Dermis microvascular lymphatic vessel endothelial cell (primary cell): Measurements from ENCODE around the gene SARDH. TPM values are rescaled to one million over a fixed set of nuclear protein-coding genes. Genes with fewer than 3 reads are reported as not detected.

Experiments used
- DNase-seq, 2 donors: peaks; one replicate each; pipeline versions ENCODE4 v3.0.0 to v3.0.0-alpha.2; 2010; ENCODE audit warnings: low read depth in 2 of 2
- total RNA-seq: library from RNA; depleted of rRNA; stranded (reverse); fragments of >200 nt; gene quantifications from 2 replicates; pipeline ENCODE4 v1.2.1, GENCODE V29; 2014

SARDH gene
- total RNA-seq, 1 donor from 2014 or later, result under 0.01 TPM

DNA sequence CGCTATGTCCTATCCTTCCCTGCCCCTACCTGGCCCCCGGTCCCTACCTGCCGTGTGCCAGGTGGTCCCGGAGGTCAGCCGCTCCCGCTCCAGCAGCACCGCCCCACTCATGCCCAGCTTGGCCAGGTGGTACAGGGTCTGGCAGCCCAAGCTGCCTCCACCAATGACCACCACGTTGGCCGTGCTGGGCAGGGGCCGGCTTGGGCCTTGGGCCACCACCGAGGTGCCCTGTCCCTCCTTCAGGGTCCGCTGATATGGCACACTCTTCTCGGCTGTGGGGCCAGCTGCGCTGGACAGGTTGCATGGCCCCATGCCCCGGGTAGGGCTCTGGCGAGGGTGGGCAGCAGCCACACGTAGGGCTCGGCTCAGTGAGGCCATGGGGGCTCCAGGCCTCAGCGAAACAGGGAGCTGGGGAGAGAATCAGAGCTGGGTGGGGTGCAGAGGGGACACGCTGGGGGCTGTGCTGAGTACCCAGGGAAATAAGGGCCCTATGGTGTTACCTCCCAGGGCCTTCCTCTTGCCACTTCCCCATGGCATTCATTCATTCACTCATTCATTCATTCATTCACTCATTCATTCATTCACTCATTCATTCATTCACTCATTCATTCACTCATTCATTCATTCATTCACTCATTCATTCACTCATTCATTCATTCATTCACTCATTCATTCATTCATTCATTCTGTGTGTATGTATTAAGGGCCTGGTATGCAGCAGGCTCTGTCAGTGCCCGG lies 4.2 kb downstream of the SARDH start:
- no peak for DNase-seq

DNA sequence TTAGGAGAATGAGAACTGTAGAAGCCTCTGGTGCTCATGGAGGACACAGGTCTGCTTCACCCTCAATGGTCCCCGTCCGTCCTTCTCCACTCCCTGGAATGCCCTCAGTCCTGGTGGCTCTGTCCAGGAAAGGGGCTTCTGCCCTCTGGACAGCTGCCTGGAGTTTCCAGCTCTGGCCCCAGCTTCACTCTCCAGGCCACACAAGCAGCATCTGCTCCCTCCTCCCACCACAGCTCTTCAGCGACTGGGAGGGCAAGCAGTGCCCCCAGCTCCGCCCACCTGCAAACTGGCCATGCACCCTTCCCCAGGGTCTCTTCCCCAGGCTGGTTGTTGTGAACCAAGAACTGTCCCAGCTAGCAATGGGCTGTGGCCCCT lies 4.7 kb downstream of the SARDH start:
- no peak for DNase-seq

DNA sequence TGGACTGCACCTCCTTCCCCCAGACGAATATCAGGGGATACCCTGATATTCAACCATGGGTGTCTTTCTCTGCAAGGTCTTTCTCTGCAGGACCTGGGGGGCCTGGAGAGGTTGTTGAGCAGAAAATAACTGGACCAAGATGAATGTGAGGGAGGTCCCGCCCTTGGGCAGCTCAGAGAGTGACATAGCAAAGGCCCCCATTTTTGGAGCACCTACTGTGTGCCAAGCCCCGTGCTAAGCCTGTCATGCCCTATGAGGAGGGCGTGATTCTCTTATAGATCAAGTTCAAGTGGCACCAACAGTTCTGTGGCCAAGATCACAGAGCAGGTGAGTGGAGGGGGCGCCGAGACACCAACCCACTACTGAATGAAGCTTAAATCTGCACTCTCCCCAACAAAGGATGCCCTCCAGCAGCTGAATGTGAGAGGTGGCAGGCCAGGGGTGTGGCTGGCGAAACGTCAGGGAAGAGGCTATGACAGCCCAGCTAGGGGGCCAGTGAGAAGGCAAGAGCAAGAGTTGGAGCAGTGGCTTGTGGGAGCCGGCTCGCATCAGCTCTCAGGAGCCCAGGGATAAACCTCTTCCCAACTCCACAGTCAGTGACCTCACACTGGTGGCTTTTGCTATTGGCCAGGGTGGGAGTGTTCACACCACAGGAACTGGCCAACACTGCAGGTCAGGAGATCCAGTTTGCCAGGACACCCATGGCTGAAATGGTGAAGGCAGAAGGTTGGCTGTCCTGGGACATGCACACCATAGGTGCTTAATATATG lies 5.3 kb downstream of the SARDH start:
- DNase-seq, result no peak

DNA sequence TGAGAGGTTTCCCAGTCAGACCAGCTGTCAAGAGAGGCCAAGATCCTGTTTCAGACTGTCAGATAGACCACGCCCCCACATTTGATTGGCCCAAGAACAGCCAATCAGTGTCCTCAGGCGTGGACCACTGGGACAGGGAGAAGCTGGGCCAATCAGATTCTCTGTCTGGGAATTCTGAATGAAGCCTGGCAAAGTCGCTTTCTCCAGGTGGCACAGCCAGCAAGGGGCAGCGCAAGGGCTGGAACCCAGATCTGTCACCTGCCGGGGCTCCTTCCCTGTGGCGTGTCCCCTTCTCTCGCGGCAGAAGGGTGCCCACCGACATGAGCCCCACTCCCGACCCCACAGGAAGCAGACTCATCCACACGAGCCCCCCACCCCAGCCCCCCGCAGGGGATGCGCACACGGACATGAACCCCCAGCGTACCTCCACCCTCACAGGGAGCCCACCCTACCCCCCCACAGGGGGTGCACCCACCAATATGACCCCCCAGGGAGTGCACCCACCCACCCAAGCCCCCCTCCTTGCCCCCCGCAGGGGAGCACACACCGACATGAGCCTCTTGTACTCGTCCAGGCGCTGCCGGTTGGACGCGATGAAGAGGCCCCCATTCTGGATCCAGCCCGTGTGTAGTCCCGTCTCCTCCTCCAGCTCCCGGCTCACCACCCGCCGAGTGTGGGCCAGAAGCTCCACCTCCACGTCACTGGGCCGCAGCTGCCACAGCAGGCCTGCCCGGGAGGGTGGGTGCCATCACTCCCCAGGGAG lies 6.1 kb downstream of the SARDH start:
- peak; percentile 20 to 57 for DNase-seq

DNA sequence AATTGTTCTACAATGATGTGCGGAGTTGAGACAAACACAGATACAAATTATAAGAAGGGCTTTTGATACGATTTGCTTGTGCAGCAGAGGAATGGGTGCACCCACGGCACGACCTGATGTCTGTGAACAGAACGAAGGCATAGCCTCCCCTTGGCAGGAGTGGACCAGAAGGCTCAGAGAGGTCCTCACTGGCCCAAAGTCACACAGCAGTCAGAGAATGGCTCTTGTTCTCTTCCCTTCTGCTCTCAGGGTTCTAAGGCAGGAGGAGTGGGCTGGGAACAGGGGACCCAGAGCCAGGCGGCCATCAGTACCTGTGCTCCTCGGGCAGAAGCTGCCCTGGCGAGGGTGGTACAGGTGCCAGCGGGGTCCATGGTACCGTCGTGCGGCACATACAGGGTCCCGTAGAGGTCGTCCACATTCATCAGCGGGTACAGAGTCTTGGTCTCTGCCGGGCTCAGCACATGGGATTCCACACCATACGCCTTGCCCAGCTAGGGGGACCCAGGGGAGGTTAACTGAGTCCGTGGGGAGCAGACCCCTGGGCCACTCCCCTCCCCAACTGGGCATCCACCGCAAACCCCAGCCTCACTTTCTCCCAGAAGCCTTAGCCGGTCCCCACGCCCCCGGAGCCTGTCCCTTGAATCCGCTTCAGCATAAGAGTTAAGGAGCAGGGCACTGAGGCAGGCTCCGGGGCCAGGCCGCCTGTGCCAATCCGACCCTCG lies 7.0 kb downstream of the SARDH start:
- DNase-seq, result no peak

DNA sequence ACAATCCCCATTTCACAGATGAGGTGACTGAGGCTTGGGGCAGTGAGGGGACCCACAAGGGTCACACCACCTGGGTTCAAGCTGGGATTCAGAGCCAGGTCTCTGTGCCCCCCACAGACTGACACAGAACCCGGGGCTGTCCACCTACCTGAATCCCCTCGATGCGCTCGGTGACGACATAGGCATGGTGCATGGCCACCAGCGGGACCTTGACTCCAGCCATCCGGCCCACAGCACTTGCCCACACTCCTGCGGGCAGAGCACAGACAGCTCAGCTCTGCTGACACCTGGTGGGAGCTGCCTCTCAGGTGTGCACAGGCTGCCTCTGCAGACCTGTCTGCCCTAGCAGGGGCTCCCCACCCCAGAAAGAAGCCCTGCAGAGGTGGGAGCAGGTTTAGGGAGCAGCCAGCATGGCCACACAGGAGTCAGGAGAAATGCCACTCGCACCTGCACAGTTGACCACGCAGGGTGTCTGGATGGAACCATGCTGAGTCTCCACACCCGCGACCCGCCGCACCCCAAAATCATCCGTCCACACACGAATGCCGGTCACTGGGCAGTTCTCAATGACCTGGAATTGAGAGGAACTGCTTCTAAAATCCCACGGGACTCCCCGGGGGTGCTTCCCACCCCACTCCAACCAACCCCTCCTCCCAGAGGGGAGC lies 8.4 kb downstream of the SARDH start:
- no peak for DNase-seq

DNA sequence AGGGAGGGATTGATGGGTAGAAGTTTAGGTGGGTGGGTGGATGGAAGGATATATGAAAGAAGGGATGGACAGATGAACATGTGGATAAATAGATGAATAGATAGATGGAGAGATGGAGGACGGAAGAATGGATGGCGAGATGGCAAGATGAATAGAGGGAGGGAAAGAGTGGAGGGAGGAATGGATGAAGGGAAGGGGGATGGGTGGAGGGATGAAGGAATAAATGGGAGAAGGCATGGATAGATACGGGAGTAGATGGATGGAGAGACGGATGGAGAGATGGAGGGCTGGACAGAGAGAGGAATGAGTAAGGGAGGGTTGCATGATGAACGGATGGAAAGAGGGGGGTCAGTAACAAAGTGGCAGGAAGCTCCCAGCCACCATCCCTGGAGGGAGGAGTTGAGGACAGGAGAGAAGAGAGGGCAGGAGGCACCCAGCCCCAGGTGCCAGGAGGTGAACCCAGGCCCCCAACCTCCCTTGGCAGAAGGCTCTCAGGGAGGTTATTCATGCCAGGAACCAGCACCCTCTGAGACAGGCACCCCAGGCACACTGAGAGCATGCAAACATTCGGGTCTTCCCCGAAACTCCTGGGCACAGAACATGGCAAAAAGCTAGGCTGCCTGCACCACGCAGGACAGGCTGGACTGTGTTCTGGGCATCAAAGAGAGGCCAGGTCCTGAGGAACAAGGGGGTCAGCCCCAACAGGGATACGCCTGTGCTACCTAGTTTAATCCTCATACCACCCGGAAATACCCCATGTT lies 9.1 kb downstream of the SARDH start:
- no peak for DNase-seq

DNA sequence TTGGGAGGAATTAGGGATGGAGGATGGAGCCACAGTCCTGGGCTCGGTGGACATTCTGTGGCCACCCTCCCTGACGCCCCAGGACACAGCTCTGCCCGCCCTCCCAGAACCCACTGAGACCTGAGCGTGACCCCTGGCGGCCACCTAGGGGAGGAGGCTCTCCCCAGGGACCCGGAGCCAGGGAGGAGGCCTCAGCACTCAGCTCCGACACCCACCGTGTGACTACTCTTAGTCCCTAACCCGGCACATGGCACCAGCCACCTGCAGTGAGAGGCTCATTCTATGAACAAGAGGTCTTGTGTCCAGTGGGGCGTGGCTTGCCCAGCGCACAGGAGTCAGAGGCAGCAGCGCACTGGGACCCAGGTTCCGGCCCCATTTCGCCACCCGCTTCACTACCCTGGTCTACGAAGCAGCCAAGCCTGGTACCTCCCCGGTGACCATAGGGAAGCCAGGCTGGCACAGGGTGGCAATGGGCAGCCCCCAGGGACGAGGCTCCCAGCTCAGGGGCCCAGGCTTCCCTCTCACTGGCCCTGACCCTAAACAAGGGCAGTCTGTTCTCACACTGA lies 10.2 kb downstream of the SARDH start:
- DNase-seq, result no peak

DNA sequence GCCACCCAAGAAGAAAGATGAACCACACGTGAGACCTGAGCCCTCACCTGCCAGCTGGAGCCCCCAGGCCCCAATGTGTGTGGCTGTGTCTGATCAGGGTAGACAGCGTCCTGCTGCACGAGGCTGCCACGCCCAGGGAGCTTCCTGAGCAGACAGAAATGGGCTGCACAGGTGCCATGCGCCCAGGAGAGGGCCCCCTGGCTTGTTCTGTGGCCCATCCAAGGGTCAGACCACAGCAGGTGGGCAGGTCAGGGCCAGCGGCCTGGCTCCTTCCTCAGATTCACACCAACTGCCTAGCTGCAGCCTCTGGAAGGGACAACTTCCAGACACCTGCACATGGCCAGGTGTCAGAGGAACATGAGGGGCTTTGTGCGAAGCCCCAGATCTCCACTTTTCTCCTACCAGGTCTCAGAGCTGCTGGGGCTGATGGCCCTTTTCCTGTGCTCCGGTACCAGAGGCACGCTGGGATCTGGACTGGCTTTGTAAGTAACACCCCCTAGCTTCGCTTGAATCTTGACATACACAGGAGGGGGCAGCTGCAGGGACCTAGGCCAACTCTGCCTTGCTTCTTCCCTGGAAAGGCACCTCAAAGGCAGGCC lies 10.8 kb downstream of the SARDH start:
- no peak for DNase-seq

DNA sequence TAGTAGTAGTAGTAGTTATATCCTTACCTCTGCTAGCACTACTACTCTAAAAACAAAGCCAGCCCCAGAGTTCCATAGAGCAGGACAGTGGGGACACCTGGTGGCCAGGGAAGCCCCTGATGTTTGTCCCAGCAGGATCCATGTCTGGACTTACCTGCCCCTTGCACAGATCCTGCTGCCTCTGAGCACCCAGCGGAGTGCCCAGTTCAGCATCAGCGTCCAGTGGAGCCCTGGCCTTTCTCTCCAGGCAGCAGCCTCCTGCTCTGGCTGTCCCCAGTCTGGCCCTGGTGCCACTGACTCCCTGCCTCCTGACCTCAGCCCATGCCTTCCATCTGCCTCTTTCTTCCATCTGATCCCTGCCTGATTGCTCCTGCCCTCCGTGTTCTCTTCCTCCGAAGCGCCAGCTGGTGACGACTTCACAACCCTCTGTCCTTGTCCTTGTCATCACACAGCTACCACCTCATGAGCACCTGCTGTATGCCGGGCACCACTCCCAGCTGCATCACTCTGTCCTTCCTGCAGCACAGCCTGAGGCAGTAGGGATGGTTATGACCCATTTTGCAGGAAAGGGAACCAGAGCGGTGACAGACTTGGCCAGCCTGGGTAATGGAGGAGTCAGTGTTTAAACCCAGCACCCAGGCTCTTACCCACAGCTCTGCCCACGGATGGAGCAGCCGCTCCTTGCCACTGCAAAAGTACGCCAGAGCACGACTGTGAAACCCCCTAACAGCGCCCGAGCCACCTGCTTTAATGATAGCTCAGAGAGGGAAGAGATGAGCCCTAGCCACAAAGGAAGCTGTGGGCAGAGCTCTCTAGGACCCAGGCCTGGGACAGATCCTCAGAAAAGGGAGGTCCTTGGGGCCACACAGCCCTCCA lies 11.5 kb downstream of the SARDH start:
- peak; percentile 41 to 56 for DNase-seq

DNA sequence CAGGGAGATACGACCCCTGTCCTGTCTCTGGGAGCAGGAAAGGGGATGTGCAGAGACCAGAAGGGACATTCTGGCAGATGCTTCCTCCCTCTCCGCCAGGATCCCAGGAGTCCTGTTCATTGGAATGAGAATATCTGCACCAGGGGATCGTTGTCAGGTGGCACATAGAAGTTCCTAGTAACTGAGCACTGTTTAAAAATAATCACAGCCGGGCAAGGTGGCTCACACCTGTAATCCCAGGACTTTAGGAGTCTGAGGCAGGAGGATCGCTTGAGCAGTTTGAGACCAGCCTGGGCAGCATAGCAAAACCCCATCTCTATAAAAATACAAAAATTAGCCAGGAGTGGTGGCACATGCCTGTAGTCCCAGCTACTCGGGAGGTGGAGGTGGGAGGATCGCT lies 12.3 kb downstream of the SARDH start:
- DNase-seq, result no peak

DNA sequence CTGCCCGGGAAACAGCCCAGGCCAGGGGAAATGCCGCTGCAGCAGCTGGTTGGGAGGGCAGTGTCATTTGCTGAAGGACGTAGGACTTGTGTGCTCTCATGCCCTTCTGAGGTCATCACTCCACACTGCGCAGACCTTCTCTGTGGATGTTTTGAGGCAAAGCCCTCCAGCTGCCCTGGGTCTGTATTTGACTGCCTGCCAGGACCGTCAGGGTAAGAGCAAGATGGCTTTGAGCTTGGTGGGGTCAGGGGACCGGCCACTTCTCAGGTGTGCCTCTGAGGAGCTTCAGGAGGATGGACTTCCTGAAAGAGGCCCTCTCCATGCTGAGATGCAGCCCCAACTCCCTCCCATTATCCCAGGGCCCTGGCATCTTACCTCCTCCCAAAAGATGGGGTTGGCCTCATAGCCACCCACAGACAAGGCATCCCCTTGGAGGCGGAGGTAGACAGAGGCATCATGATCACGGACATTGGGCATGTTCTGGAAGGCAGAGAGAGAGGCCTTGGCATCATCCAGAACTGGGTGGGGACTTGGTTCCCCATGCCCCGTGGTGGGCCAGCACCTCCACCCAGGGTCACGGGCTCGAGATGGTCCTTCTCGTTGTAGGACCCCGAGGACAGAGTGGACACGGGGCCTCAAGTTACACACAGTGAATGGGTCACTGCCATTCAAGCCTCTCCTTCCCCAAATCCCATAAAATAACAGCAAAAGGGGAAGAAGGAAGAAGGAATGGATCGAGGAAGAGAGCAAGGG lies 19.4 kb downstream of the SARDH start:
- DNase-seq, result no peak

DNA sequence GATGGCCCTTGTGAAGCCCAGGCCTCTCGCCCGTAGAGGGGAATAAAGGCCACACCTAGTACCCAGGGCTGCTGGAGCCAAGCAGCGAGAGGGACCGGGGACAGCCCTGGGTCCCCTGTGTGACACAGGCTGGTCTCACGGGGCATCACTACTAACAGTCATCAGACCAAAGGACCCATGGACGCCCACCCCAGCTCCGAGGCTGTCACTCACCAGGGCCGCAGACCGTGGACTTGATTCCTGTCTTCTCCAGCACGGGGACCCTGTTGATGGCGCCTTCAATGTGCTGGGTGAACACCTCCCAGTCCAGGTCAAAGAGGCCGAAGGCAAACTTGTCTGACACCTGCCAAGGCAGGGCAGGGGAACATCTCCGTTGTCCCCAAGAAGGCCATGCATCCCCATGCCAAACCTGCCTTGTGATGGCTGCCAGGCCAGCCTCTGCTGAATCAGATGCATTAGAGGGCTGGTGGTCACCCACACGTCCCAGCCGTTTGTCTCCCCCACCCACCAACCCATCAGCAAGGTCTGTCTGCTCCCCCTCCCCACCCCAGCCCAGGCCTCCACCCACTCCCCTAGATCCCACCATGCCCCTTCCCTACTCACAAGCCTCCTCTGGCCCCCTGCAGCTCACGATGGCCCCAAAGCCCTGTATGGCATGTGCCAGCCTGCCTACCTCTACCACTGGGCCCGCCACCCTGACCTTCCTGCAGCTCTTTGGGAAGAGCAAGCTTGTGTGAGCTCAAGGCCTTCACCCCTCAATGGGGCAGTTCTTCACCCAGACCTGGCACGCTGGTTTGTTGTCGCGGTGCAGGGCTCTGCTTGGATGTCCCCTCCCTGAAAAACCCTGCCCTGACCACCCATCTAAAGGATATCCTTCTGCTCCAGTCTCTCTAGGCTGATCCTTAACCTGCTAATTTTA lies 20.8 kb downstream of the SARDH start:
- DNase-seq, result no peak

DNA sequence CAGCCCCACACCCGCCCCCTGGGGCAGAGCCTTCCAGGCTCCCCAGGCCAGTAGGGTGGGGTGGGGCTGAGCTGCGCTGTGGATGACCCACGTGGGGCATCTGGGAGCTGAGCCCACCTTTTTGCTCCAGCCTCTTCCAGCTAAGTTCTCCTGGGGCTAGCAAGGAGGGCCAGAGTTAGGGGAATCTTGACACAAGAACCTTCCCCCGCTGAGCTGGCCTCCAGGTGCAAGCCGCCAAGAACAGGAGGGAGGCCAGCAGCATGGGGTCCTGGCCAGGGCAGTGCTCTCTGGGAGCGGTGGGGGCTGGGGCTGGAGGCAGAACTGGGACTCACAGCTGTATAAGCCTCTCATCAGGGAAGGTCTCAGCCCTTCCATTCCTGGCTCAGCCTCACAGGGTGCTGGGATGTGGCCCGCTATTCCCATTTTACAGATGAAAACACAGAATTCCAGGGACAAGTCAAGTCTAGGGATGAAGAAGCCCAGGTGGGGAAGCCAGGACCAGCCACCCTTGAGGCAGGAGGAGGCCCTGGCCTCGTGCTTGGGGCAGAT lies 21.5 kb downstream of the SARDH start:
- no peak for DNase-seq

DNA sequence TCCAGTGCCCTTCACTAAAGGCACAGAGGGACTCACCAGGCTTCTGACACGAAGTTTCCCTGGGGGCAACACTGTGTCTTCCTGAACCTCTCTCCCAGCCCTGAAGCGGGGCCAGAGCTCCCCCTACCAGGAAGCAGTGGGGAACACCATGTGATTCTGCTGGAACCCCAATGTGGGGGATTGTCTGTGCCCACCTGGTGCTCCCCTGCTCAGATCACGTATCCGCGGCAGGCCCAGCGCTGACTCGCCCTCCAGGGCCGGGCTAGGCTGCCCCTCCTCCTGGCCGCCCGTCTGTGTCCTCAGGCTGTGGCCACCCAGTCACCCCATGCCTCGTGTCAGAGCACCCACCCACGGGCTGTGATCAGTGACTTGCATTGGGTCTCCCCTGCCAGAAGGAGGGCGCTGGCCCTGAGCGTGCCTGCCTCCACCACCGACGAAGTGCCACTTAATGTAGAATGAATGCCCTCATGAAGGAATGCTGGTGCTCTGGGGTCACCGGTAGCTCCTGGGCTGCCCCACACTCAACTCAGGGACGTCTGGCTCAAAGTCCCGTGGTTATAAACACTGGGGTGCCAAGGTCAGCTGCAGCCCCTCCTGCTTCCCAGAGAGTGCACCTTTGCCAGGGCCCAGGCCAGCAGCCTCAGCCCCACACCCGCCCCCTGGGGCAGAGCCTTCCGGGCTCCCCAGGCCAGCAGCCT lies 22.1 kb downstream of the SARDH start:
- no peak for DNase-seq

DNA sequence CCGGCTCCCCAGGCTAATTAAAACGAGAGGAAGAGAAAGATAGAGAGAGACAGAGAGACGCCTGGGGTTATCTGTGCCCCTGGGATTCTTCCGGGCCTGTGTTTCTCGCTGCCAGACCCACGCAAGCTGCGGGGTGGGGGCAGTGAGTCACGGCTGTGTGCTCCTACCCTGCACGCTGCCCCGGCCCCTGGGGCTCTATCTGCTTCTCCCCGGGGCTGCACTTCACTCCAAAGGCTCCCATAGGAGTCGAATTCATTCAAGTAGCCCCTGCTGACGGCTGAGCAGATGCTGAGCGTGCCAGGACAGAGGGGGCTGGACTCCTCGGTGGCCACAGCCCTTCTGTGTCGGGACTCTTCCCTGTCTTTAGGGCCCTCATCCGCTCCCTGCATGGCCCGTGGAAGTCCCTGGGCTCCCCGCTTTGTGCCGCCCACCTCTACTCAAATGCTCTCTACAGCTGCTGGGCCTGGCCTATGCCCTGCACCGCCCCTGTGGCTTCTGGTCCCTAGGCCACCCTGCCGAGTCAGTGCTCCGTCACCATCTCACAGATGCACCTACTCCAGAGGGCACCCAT lies 22.8 kb downstream of the SARDH start:
- DNase-seq, result no peak
